Measurements from ENCODE around the gene SCIN.

Gene SCIN

DNA sequence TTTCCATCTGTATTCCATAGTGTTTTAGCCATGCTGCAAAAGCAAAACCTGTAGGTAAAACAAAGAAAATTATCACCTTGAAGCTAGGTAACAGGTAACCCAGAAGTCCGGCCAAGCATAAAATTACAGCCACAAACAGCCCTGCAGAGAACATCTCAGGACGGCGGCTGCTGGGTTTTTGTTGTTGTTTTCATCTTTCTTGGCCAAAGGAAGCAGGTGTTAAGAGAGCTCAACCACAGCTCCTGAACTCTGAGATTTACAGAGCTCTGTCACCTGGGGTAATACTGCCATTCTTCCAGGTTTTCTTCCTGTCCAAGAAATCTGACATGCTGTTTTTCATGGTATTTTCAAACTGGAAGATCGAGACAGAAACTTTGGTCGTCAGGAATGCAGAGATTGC is 847 bp upstream of the SCIN start:
- no peak for DNase-seq (ENCODE audit: low spot score)

DNA sequence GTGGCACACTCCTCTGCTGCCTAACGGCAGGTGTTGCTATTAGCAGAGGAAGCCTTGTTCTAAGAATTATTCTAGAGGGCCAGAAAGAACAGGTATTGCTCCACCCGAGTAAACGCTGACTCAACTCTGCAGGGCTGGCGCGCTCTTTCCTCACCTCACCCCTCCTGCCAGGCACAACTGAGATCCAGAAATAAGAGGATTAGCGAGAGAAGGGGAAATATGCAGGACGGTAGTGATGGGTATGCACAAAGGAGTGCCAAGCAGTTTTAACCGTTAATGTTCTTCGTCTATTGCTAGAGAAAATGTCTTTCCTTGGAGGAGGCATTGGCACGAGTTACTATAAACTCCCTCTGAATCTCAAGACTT is 369 bp upstream of the SCIN start:
- no peak for DNase-seq (ENCODE audit: low spot score)

DNA sequence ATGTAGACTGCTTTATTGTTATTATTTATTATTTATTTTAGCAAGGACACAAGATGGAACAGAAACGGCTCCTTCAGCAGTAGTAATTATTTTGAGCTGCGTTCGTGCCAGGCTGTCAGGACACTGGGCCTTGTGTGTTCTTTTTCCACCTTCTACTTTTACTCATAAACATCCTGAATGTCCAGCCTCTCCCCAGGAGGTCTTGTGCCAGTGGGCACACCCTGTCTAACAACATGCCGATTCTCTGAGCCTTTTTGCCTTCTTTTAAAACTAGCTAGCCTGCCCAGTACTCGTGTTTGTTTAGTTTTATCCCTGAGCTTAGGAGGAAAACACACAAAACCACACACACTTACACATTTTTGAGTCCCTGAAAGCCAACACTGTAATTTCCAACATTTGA is 1.2 kb downstream of the SCIN start:
- DNase-seq (ENCODE audit: low spot score) = no peak

DNA sequence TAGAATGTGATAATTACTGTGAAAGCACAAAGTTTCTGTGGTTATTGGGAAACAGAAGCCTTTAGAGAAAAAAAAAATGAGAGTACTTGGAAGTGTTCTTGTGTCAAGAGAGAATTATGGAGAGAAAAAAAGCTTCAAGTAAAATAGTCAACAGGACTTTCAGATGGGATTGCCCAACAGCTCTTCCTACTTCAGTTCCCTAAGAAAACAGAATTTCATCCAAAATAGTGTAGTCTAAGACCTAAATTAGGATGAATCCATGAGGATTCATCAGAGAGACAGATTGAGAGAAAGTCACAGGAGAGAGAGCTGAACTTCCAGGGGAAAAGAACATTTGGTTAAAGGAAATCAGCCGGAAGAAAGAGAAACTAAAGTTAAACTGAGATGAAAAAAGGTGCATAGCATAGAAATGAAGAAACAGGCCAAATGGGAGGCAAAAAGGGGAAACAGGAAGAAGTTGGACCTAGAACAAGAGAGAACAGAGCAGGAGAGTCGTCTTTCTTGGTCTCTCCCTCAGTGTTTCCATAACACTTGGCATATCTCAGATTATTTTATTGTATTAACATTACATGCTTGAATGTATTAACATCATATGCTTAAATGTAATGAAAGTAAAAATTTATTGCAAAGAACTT is 2.5 kb downstream of the SCIN start:
- DNase-seq (ENCODE audit: low spot score) = no peak

DNA sequence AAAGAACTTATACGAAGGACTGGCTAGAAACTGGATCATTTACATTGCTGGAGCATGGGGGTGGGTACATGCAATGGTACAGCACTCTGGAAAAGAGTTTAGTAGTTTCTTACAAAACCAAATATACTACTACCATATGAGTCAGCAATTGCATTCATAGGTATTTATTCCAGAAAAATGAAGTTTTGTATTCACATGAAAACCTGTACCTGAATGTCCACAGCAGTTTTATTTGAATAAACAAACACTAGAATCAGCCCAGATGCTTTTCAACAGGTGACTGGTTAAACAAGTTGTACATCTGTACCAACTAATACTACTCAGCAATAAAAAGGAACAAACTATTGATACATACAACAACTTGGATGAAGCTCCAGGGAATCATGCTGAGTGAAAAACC is 3.4 kb downstream of the SCIN start:
- no peak for DNase-seq (ENCODE audit: low spot score)

DNA sequence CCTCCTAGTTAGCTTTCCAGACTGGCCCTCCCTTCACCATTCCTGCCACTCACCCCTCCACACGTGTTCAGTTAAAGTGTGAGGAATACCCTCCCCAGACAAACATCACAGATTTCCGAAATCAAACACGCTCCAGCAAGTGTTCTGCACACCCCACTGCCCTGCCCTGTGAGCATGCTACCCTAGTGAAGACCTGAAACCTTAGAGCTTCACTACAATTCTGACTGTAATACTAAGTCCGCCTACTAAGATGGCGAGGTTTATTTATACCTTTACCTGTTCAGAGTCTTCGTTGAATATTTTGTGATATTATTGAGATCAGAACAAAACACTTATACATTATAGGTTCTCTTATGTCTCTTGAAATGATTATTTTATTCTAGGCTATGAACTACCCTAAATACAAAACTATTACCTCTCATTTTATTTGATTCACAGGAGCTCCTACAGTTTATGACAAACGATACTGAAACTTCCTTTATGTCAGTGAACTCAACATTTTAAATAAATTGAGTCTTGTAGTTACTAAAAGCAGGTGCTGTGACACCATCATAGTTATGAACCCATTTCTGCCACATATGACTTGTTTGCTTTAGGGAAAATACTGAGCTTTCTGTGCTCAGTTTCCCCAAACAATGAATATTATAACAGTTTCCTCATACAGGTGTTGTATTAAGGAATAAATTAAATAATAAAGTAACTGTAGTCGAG is 8.6 kb downstream of the SCIN start:
- no peak for DNase-seq (ENCODE audit: low spot score)

DNA sequence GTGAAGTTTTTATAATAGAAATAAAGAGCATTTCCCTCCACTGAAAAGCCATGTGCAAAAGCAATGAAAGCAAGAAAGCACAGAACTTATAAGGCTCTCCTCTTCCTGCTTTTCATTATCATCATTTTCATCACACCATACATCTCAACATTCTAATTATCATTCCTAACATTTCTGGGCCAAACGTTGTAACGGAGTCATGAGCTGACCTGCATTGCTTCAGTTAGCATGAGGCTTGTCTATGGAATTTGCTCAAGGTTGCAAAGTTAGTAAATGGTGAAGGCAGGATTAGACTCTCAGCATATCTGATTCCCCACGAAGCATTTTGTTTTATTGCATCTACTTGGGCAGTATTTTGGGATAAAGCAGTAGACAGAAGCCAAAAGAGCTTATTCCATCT is 11.4 kb downstream of the SCIN start:
- DNase-seq (ENCODE audit: low spot score) = no peak

DNA sequence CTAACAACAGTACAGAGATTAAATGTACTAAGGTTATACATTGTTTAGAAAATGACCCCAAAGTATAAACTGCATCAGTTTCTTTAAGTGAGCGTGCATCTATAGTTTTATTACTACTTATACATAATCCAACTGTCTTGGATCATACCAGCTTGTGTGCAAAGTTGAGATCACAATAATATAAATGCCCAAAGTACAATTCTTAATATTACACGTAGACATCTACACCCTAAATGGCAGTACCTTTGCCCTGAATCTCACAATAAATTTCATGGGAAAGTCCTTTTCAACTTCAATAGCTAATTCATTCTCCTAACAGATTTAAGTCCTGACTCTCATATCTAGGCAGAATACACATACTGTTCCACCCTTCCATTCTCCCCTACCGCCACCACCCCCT is 11.8 kb downstream of the SCIN start:
- DNase-seq (ENCODE audit: low spot score) = no peak

DNA sequence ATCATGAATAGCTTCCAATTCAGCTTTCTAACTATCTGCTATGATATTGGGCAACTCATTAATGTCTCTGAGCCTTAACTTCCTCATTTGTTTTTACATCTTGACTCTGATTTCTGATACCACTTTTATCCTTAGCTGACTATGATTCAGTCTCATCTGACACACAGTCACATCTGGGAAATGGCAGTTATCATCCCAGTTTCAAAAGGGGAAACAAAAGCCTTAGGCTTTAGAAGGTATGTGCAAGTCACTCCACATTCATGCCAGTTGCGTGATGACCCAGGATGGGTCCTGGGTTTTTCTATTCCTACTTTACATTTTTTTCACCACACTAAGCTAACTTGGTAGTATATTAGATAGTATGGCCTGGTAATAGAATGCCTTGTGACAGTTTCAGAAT is 12.7 kb downstream of the SCIN start:
- no peak for DNase-seq (ENCODE audit: low spot score)

DNA sequence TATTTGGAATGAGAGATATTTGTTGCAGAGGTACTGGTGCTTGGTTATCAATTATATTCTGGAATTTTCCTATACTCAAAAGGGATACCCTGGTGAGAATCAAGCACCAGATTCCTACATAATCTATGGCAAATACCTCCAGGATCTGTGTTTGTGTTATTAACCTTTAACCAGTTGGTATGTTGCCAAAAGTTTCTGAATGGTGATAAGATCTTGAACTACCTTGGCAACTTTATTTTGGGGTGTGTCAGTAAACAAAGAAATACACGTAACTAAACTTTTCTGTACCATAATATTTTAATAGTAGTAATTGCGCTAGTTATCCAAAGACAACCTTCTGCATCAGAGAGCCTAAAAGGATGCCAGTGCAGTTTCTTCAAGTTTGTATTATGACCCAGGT is 13.4 kb downstream of the SCIN start:
- DNase-seq (ENCODE audit: low spot score) = no peak

DNA sequence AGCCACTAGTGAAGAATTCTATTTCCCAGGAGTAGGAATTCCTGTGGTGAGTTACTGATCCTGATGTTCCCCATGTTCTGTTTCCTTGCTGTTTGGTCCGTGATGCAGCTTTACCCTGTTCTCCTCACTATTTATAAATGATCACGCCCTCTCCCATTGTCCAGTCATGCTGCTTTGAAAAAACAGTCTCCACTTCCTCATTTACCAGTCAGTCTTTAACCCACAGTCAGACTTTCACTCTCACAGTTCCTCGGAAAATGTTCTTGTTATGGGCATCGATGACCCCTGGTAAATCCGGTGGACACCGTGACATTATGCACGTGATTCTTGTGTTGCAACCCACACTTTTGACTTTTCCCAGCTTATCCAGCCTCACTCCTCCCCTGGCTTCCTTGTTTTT is 14.4 kb downstream of the SCIN start:
- peak; percentile 65 for DNase-seq (ENCODE audit: low spot score)

DNA sequence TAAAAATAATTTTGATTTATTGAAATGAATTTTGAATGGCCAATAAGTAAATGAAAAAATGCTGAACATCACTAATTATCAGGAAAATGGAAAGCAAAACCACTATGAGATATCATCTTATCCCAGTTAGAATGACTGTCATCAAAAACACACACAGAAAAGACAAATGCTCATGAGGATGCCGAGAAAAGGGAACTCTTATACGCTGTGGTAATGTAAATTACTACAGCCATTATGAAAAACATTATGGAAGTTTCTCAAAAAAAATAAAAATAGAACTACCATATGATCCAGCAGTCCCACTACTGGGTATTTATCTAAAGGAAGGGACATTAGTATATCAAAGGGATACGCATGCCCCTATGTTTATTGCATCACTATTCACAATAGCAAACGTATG is 15.8 kb downstream of the SCIN start:
- no peak for DNase-seq (ENCODE audit: low spot score)

DNA sequence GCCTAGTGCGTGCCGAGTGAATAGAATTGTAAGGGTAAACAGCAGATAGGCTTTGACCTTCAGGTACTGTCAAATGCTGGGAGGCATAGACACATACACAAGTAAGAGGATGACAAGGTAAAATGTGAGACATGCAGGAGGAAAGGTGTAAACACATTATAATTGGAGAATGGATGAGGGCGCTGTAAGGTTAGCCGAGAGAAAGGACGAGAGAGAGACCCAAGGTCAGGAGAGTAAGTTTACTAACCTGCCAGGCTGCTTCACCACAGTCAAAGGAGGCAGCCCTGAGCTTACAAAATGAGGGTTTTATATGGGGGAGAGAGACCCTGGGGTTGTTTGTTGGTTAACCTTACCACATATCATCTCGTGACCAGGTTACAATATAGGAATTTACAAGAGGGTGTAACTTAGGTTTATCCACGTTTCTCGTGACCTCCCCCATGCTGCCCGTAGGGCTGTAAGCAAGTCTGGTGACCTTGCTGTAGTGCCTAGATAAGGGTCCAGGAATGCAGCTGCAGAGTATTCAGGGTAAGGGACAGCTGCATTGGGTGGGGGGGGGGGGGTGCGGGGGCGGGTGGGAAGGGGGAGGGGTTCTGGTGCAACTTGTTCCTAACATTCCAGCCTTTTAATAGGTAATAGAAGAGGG is 17.9 kb downstream of the SCIN start:
- no peak for DNase-seq (ENCODE audit: low spot score)

DNA sequence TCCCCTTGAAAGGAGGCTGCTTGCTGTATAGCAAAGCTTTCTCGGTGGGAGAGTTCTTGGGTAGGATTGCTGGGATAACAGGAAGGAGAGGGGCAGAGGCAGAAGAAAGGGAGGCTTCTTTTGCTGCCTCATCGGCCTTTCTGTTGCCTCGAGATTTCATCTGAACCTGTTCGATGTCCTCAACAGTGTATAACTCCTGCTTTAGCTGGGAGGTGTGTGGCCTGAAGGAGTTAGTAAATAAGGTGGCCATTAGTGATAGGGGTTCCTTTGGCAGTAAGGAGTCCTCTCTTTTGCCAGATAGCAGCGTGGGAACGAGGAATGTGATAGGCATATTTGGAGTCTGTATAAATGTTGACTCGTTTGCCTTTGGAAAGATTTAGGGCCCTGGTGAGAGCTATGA is 20.0 kb downstream of the SCIN start:
- no peak for DNase-seq (ENCODE audit: low spot score)

DNA sequence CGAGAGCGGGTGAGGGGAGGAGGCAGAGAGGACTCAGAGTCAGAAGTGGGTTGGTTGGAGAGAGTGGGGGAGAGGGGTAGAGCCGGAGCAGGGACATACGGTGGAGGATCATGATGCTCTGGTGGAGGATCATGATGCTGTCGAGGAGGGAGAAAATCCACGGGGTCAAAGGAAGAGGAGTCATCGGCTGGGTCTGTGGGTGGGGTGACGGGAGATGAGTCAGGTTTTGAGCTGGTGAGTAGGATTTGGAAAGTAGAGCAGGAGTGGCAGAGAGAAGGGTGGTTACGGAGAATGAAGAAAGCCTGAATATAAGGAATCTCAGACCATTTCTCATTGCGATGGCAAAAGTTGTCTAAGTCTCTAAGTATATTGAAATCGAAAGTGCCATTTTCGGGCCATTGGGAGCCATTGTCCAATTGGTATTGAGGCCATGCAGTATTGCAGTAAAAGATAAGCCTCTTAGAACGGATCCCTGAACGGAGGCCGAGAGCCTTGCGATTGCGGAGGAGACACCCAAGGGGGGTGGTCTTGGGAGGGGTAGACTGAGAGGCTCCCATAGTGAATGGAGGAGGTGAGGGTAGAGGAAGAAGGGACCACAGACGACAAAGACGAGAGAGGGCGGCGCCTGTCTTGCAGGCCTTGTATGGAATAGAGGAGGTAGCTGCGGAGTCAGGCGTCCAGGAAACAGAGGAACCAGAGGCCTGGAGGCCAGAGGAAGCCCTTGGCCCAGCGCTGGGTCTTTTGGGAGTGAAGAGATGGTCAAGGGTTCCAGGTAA is 23.8 kb downstream of the SCIN start:
- no peak for DNase-seq (ENCODE audit: low spot score)

DNA sequence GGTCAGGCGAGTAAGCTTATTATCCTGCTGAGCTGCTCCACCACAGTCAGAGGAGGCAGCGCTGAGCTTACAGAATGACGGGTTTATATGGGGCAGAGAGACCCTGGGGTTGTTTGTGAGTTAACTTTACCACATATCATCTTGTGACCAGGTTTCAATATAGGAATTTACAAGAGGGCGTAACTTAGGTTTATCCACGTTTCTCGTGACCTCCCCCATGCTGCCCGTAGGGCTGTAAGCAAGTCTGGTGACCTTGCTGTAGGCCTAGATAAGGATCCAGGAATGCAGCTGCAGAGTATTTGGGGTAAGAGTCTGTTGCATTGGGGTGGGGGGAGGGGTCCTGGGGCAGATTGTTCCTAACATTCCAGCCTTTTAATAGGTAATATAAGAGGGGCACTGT is 24.6 kb downstream of the SCIN start:
- no peak for DNase-seq (ENCODE audit: low spot score)

DNA sequence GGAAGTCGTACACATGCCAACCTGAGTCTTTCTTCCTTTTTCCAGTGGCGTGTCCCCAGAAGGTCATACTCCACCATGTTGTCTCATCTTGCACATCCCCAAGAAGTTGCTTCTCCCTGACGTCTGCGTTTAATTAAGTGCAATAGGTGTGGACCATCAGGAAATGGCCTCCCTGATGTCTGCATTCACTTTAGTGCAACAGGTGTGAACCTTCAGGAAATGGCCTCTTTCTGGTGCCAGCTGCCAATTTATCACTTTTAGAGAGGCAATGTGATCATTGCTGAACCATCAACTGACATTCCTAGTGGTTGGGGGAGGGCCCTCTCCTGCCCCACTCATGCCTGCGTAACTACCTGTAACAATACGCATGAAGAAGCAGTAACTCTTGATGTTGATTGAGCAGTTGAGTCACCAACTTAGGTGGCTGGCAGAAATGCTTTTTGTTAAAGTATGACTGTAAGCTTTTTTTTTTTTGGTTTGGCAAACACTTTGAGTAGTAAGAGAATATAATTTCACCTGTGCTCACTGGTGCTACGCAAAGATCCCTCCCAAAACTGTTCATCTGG is 25.8 kb downstream of the SCIN start:
- no peak for DNase-seq (ENCODE audit: low spot score)

DNA sequence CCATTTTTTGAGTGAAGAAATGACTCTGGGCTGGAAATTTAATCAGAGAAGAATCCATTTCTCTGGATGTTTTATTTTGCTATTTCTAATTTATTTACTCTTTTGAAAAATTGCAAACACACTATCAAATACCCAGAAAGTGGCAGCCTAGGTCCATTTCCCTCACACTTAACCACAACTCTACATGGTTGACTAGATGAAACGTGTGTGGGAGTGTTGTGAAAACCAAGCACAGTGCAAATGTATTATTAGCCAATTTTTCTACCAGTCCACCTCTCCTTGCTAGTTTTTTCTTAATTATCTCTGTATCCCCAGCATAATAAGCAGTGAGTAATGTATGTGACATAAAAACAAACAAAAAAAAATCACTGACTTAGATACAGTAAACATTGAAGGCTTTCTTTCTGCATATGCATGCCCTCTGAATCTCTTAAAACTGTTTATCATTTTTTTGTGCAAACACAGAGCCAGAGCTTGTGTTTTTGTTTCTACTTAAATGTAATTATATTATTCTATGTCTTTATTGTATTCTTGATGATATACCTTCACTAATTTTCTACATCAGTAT is 30.9 kb downstream of the SCIN start:
- DNase-seq (ENCODE audit: low spot score) = no peak

DNA sequence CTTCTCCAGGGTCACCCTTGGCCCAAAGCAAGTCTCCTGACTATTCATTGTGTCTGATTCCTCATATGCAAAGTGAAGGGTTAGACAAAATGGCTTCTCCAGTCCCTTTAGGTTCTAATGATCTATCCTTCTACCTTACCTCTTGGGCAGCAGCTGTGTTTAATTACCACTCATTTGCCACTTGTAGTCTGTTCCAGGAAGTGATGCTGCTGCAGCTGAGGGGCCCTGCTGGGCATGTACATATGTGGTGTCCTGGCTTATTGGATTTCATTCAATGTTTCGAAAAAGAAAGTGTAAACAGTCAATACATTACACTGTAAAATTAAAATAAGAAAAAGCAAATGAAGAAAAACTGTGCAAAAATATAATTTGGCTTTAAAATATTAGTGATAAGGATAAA is 36.6 kb downstream of the SCIN start:
- DNase-seq (ENCODE audit: low spot score) = no peak

DNA sequence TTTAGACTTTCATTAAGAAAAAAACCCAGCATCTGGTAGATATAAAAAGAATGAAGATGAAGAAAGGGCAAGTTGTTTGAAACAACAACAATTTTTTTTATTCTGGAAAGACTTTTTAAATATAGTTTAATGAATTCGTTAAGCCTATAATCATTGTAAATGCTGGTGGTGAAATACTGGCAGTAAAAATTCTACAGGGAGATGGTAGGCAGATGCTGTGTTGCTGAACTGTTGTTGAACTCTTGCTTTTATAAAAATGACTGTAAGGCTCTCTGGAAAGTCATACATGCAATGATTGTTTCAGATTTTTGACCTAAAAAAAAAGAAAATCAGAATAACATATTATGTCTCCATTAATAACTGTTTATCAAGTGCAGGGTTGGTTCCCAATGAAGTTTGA is 39.0 kb downstream of the SCIN start:
- no peak for DNase-seq (ENCODE audit: low spot score)

DNA sequence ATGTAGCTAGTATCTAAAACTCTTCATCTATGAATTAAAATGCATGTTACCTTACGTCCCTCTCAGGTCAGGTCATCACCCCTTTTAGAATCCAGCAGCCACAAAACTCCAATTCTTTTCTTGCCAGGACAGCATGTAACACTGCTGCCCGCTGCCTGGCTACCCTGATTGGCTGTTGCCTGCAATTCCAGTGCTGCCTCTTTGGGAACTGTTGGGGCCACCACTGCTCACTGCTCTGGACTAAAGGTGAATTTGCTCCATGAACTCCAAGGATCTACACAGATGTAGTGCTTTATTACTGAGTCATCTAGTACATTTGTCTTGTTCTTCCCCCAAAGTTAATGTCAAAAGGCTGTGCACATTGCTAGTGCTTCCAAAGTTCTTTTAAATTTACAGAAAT is 40.4 kb downstream of the SCIN start:
- DNase-seq (ENCODE audit: low spot score) = no peak

DNA sequence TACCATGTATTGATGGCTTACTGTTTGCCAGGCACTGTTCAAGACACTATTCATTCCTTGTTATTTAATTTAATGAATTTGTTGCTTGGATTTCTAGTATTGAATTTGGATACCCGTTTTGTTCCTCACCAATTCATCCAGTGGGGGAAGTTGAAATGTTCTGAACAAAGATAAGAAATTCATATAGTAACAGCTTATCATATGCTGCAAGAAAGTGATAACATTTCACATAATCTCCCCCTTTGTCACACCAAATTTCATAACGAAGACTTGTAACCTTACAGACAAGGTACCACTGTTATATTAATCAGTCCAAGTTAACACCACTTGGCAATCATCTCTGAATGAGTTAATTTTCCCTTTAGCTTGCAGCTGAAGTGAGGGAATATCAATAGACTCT is 42.1 kb downstream of the SCIN start:
- no peak for DNase-seq (ENCODE audit: low spot score)

Data from Ammon's horn (tissue), 1 donor.